LNCaP clone FGC (cell line): ENCODE data around the gene SLC23A1.

ENCODE experiments used
- DNase-seq: peaks from one replicate; pipeline ENCODE4 v3.0.0-alpha.2; 2011; ENCODE audit warnings: low read depth
- H3K4me3 ChIP-seq: 2 replicates; pipeline ENCODE4 v1.5.1; 2011; ENCODE audit warnings: mild to moderate bottlenecking, low read depth, low read length, control low read depth
- CTCF ChIP-seq: IDR thresholded peaks from 2 replicates; pipeline ENCODE4 v1.5.1; 2012; ENCODE audit warnings: mild to moderate bottlenecking; ENCODE audit not compliant: control insufficient read depth, insufficient read depth; ENCODE audit errors: extremely low read depth

SLC23A1 gene

GRCh38 chr5:139419226-139420192 is 36.4 kb upstream of the SLC23A1 start:
- no peak for DNase-seq
- H3K4me3 ChIP-seq: no peak overlapping the region
- TF ChIP-seq CTCF: no peak

GRCh38 chr5:139418793-139419192 is 35.7 kb upstream of the SLC23A1 start:
- TF ChIP-seq CTCF: no peak
- DNase-seq: no peak
- H3K4me3 ChIP-seq: no peak overlapping the region

GRCh38 chr5:139417214-139417613 is 34.1 kb upstream of the SLC23A1 start:
- no peak for DNase-seq
- no peak for TF ChIP-seq CTCF
- no peak overlapping the region for H3K4me3 ChIP-seq

- H3K4me3 ChIP-seq: no peak overlapping the region
- DNase-seq: no peak
- TF ChIP-seq CTCF: no peak
Measured at GRCh38 chr5:139416651-139417050, 33.6 kb upstream of the SLC23A1 start.

GRCh38 chr5:139415869-139416268 is 32.8 kb upstream of the SLC23A1 start:
- TF ChIP-seq CTCF: no peak
- no peak overlapping the region for H3K4me3 ChIP-seq
- no peak for DNase-seq

- no peak overlapping the region for H3K4me3 ChIP-seq
- no peak for DNase-seq
- no peak for TF ChIP-seq CTCF
Measured at GRCh38 chr5:139415221-139415861, 32.2 kb upstream of the SLC23A1 start.
